Hepatocyte (in vitro differentiated cells): ENCODE measurements around the gene KIAA0753. TPM values are rescaled to one million over a fixed set of nuclear protein-coding genes. Genes with fewer than 3 reads are reported as not detected.

Source experiments
- DNase-seq: peaks from one replicate; pipeline ENCODE4 v3.0.0-alpha.2; 2016; ENCODE audit warnings: low spot score
- H2AFZ ChIP-seq: fragments of 200-600 bp; sonication (generic); 2 replicates; pipeline ENCODE4 v1.6.0; 2016; ENCODE audit warnings: antibody characterized with exemption, mild to moderate bottlenecking
- H3K27ac ChIP-seq: fragments of 200-600 bp; sonication (generic); 2 replicates; pipeline ENCODE4 v1.5.1; 2016; ENCODE audit warnings: mild to moderate bottlenecking
- H3K27me3 ChIP-seq: fragments of 200-600 bp; sonication (generic); 2 replicates; pipeline ENCODE4 v1.6.1; 2016
- H3K36me3 ChIP-seq: fragments of 200-600 bp; sonication (generic); replicated peaks from 2 replicates; pipeline ENCODE4 v1.5.1; 2016; ENCODE audit warnings: low read depth; ENCODE audit not compliant: insufficient read depth
- H3K4me1 ChIP-seq: fragments of 200-600 bp; sonication (generic); 2 replicates; pipeline ENCODE4 v1.5.1; 2016; ENCODE audit warnings: mild to moderate bottlenecking, moderate library complexity; ENCODE audit not compliant: insufficient read depth
- H3K4me2 ChIP-seq: fragments of 200-600 bp; sonication (generic); 2 replicates; pipeline ENCODE4 v1.6.0; 2016
- H3K4me3 ChIP-seq: fragments of 200-600 bp; sonication (generic); 2 replicates; pipeline ENCODE4 v1.5.1; 2016; ENCODE audit warnings: mild to moderate bottlenecking
- H3K79me2 ChIP-seq: fragments of 200-600 bp; sonication (generic); 2 replicates; pipeline ENCODE4 v1.6.0; 2017; ENCODE audit warnings: mild to moderate bottlenecking
- H3K9me2 ChIP-seq: fragments of 200-600 bp; sonication (generic); replicated peaks from 2 replicates; pipeline ENCODE4 v1.6.0; 2017; ENCODE audit warnings: mild to moderate bottlenecking; ENCODE audit not compliant: insufficient read depth
- H3K9me3 ChIP-seq: fragments of 200-600 bp; sonication (generic); 2 replicates; pipeline ENCODE4 v1.5.1; 2016; ENCODE audit warnings: low read depth, mild to moderate bottlenecking
- H4K20me1 ChIP-seq: fragments of 200-600 bp; sonication (generic); 2 replicates; pipeline ENCODE4 v1.6.0; 2016; ENCODE audit warnings: mild to moderate bottlenecking; ENCODE audit not compliant: insufficient read depth, poor library complexity, severe bottlenecking
- CTCF ChIP-seq: fragments of 200-600 bp; sonication (generic); IDR thresholded peaks from 2 replicates; pipeline ENCODE4 v1.5.1; 2016; ENCODE audit warnings: antibody characterized with exemption, mild to moderate bottlenecking; ENCODE audit not compliant: poor library complexity
- EZH2 ChIP-seq: fragments of 200-600 bp; sonication (generic); IDR thresholded peaks from 2 replicates; pipeline ENCODE4 v1.6.1; 2016; ENCODE audit warnings: antibody characterized with exemption, mild to moderate bottlenecking, borderline replicate concordance
- EZH2phosphoT487 ChIP-seq: fragments of 200-600 bp; sonication (generic); IDR thresholded peaks from one replicate; pipeline ENCODE4 v1.6.1; 2018; ENCODE audit warnings: antibody characterized with exemption, mild to moderate bottlenecking, low read depth, moderate library complexity; ENCODE audit not compliant: unreplicated experiment, severe bottlenecking
- WGBS: methylation state at CpG from one replicate; pipeline ENCODE4 v1.1.6; 2016; ENCODE audit warnings: low lambda C conversion rate; ENCODE audit errors: missing lambda C conversion rate; 5-methylcytosine and 5-hydroxymethylcytosine counted together
- polyA plus RNA-seq: library from polyadenylated mRNA; unstranded; fragments of >200 nt; fragmentation: Nextera tagmentation; extraction: Ambion mirVana; gene quantifications from 2 replicates; pipeline ENCODE4 v1.2.1, GENCODE V29; 2016
- total RNA-seq: library from RNA; depleted of rRNA; stranded (reverse); fragments of >200 nt; gene quantifications from 2 replicates; pipeline ENCODE4 v1.2.3, GENCODE V29; 2014

Gene KIAA0753
- total and polyA plus RNA-seq, 2 experiments from 2014 or later, result 6.0 to 12.0 TPM

GRCh38 chr17:6602141-6602540, 38.4 kb downstream of the KIAA0753 start:
- no peak overlapping the region for H3K27ac ChIP-seq
- TF ChIP-seq CTCF, result no peak
- no peaks in the 10 kb centered on the region for H3K27me3 ChIP-seq
- H3K4me1 ChIP-seq, result no peaks in the 10 kb centered on the region
- H3K79me2 ChIP-seq, result no peaks in the 10 kb centered on the region
- H3K4me2 ChIP-seq, result no peak overlapping the region
- H4K20me1 ChIP-seq, result no peaks in the 10 kb centered on the region
- H2AFZ ChIP-seq, result no peak overlapping the region
- H3K9me2 ChIP-seq, result no peaks in the 10 kb centered on the region
- no peaks in the 10 kb centered on the region for H3K36me3 ChIP-seq
- H3K9me3 ChIP-seq, result no peaks in the 10 kb centered on the region
- DNase-seq, result no peak
- H3K4me3 ChIP-seq, result no peak overlapping the region
- 91% methylated on average over 2 of the region's 2 CpGs for WGBS

- Histone ChIP-seq H2AFZ (no peak overlapping the region), H3K9me3 (no peaks in the 10 kb centered on the region), H3K27ac (no peak overlapping the region), H4K20me1 (no peaks in the 10 kb centered on the region), H3K27me3 (no peaks in the 10 kb centered on the region), H3K9me2 (no peaks in the 10 kb centered on the region), H3K4me3 (no peak overlapping the region), H3K4me1 (no peaks in the 10 kb centered on the region), H3K4me2 (no peak overlapping the region), H3K79me2 (no peaks in the 10 kb centered on the region), H3K36me3 (no peaks in the 10 kb centered on the region)
- TF ChIP-seq EZH2phosphoT487, result no peak
- TF ChIP-seq EZH2, result no peak
- TF ChIP-seq CTCF, result no peak
- DNase-seq, result no peak
Observed at GRCh38 chr17:6599364-6599763, 41.1 kb downstream of the KIAA0753 start.

GRCh38 chr17:6597727-6598126, 42.8 kb downstream of the KIAA0753 start:
- H3K4me3 ChIP-seq, result no peak overlapping the region
- no peak overlapping the region for H2AFZ ChIP-seq
- no peaks in the 10 kb centered on the region for H3K27me3 ChIP-seq
- peaks cover under 1% of the 10 kb centered on the region for H3K4me1 ChIP-seq
- H3K79me2 ChIP-seq, result no peaks in the 10 kb centered on the region
- DNase-seq, result no peak
- TF ChIP-seq CTCF, result no peak
- no peak for TF ChIP-seq EZH2
- no peak for TF ChIP-seq EZH2phosphoT487
- no peaks in the 10 kb centered on the region for H3K9me2 ChIP-seq
- 76% methylated on average over 1 of the region's 1 CpG for WGBS
- H3K27ac ChIP-seq, result no peak overlapping the region
- H3K36me3 ChIP-seq, result no peaks in the 10 kb centered on the region
- H3K4me2 ChIP-seq, result no peak overlapping the region
- no peaks in the 10 kb centered on the region for H3K9me3 ChIP-seq
- H4K20me1 ChIP-seq, result no peaks in the 10 kb centered on the region

GRCh38 chr17:6596941-6597340, 43.6 kb downstream of the KIAA0753 start:
- no peak overlapping the region for H3K4me2 ChIP-seq
- WGBS, result 95% methylated on average over 4 of the region's 4 CpGs
- no peaks in the 10 kb centered on the region for H3K36me3 ChIP-seq
- H2AFZ ChIP-seq, result no peak overlapping the region
- H4K20me1 ChIP-seq, result no peaks in the 10 kb centered on the region
- DNase-seq, result no peak
- no peak overlapping the region for H3K4me3 ChIP-seq
- H3K9me2 ChIP-seq, result no peaks in the 10 kb centered on the region
- H3K27ac ChIP-seq, result no peak overlapping the region
- H3K27me3 ChIP-seq, result no peaks in the 10 kb centered on the region
- H3K9me3 ChIP-seq, result no peaks in the 10 kb centered on the region
- no peaks in the 10 kb centered on the region for H3K79me2 ChIP-seq
- H3K4me1 ChIP-seq, result peaks cover 7% of the 10 kb centered on the region
- no peak for TF ChIP-seq EZH2phosphoT487
- TF ChIP-seq CTCF, result no peak
- TF ChIP-seq EZH2, result no peak
